ENCODE data around the gene DOHH. TPM values are rescaled to one million over a fixed set of nuclear protein-coding genes. Genes with fewer than 3 reads are reported as not detected.
"Not testable (repeated sequence)": the region's sequence is repeated elsewhere in the genome, so short reads cannot be mapped to it uniquely, and the experiment has no call there.

Gene DOHH
- total RNA-seq, 3 donors from 2014 or later = 39.2 to 49.9 (median 42.9) TPM

DNA sequence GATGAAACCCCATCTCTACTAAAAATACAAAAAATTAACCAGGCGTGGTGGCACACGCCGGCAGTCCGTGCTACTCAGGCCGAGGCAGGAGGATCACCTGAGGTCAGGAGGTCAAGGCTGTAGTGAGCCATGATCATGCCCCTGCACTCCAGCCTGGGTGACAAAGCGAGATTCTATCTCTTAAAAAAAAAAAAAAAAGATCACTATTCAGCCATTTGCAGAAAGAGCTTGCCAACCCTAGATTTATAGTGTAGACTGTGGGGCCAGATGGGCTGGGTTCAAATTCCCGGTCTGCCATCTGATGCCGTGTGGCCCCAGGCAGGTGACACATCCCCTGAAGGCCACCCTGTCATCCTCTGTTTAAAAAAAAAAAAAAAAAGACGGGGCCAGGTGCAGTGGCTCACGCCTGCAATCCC lies 49.0 kb downstream of the DOHH start:
- ATAC-seq = no peak
- no peak overlapping the region for H3K4me3 Mint-ChIP-seq
- H3K27me3 Mint-ChIP-seq (ENCODE audit: low read depth) = no peaks in the 10 kb centered on the region
- no peaks in the 10 kb centered on the region for H3K9me3 Mint-ChIP-seq
- H3K4me1 Mint-ChIP-seq (ENCODE audit: low read depth) = no peaks in the 10 kb centered on the region
- peaks cover 9% of the 10 kb centered on the region for H3K36me3 Mint-ChIP-seq (ENCODE audit: insufficient read depth)
- DNase-seq = no peak

DNA sequence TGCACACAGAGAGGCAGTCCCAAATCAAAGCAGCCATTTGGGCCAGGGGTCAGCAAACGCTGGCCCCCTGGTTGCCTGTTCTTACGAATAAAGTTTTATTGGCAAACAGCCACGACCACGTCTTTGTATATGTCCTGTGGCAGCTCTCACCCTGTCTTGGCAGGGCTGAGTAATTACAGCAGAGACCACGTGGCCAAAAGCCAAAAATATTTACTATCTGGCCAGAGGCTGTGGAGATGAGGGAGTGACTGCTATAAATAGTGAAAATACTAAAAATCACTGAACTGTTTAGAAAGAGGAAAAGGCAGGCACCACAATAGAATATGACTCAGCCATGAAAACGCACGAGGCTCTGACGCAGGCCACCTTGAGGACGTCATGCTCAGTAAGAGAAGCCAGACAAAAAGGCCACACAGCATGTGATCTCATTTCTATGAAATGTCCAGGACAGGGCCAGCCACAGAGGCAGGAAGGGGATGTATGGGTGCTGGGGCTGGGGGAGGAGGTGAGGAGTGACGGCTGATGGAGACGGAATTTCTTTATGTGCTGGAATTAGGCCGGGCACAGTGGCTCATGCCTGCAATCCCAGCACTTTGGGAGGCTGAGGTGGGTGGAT lies 49.6 kb downstream of the DOHH start:
- no peaks in the 10 kb centered on the region for H3K9me3 Mint-ChIP-seq
- no peaks in the 10 kb centered on the region for H3K27me3 Mint-ChIP-seq (ENCODE audit: low read depth)
- no peak for DNase-seq
- H3K36me3 Mint-ChIP-seq (ENCODE audit: insufficient read depth) = peaks cover 9% of the 10 kb centered on the region
- H3K4me3 Mint-ChIP-seq = no peak overlapping the region
- no peak for ATAC-seq
- no peaks in the 10 kb centered on the region for H3K4me1 Mint-ChIP-seq (ENCODE audit: low read depth)

DNA sequence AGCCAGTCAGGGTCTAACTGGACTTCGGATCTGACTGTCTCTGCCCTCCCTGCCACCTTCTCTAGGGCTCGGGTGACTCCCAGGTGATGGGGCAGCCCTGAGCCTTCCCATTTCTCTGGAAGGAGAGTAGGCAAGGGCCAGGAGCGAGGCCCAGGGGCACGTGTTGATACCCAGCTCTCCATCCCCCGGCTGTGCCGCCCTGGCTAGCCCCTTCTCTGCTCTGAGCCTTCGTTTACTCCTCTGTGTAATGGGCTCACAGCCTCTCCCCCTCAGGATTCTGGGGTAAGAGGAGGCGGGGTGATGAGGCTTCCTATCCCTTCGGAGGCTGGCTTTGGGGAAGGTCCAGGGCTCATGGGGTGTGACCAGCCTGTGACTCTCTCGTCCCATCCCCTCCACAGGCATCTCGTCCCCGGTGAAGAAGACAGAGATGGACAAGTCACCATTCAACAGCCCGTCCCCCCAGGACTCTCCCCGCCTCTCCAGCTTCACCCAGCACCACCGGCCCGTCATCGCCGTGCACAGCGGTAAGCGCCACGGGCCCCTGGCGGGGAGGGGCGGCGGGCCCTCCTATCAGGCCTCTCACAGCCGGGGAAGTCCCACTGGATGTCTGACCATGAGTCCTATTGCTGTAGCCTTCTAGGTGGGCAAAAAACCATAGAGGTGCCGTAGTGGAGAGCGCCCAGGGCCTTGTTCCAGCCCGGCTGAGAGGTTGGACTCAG lies 51.7 kb downstream of the DOHH start:
- H3K9me3 Mint-ChIP-seq = no peaks in the 10 kb centered on the region
- no peak for DNase-seq
- peaks cover 2% of the 10 kb centered on the region for H3K4me1 Mint-ChIP-seq (ENCODE audit: low read depth)
- H3K27me3 Mint-ChIP-seq (ENCODE audit: low read depth) = no peaks in the 10 kb centered on the region
- no peak overlapping the region for H3K4me3 Mint-ChIP-seq
- H3K36me3 Mint-ChIP-seq (ENCODE audit: insufficient read depth) = peaks cover 9% of the 10 kb centered on the region
- ATAC-seq = no peak

DNA sequence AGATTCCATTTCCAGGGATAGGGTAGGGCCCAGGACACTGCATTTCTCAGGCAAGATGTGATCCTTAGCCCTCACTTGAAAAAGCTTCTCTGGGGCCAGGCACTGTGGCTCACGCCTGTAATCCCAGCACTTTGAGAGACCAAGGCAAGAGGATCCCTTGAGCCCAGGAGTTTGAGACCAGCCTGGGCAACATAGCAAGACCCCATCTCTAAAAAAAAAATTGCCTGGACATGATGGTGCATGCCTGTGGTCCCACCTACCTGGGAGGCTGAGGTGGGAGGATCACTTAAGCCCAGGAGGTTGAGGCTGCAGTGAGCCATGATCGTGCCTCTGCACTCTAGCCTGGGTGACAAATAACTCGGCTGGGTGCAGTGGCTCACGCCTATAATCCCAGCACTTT lies 53.8 kb downstream of the DOHH start:
- H3K9me3 Mint-ChIP-seq; H3K4me1 Mint-ChIP-seq (ENCODE audit: low read depth); H3K27me3 Mint-ChIP-seq (ENCODE audit: low read depth); H3K36me3 Mint-ChIP-seq (ENCODE audit: insufficient read depth); H3K4me3 Mint-ChIP-seq; DNase-seq; ATAC-seq: not testable (repeated sequence)

DNA sequence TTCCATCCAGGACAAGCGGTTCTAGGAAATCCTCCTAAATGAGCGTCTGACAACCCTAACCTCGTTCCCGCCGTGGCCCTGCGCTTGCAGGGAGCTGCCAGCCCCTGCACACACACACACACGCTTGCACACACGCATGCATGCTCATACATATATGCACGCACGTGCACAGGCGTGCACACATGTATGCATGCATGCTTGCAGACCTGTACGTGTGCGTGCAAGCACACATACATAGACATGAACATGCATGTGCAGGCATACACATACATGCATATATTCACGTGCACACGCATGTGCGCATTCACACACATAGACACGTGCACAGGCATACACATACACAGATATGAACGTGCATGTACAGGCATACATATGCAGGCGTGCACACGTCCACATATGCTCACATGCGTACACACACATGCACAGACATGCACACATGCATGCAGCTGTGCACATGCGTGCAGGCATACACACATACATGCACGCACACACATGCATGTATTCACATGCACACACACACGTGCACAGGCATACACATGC lies 55.7 kb downstream of the DOHH start:
- Mint-ChIP-seq H3K4me3 (no peak overlapping the region), H3K4me1 (ENCODE audit: low read depth) (peaks cover 2% of the 10 kb centered on the region), H3K27me3 (ENCODE audit: low read depth) (no peaks in the 10 kb centered on the region), H3K9me3 (no peaks in the 10 kb centered on the region), H3K36me3 (ENCODE audit: insufficient read depth) (no peaks in the 10 kb centered on the region)
- DNase-seq (no peak), ATAC-seq (no peak)

DNA sequence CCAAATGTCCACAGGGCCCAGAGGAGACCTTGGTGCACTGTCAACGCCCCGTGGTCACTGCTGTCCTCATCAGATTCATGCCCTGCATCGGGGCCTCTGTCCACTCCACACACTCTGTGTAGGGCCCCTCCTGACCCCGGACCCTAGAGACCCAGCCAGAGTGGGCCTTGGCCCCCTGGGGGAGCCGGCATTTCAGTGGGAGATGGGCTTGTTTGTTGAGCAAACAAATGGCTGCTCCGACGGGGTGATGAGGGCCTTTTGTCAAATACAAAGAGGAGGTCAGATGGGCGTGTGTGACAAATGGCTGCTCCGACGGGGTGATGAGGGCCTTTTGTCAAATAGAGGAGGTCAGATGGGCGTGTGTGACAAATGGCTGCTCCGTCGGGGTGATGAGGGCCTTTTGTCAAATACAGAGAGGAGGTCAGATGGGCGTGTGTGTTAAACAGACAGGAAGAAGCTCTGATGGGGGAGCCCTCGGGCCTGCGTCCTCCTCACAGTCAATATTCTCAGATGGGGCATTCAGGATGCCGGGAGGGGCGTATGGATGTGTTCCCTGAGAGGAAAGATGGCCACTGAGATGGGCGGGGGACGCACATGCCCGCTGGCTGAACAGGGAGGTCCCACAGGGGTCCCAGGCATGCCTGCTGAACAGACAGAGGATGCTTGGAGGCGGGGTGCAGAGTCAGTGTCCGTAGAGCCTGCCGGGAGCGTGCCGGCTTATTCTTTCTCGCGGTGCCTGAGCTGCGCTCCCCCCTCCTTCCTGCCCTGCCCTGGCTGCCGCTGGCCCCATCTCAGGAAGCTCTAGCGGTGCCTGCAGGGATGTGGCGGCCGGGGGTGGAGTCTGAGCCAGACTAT lies 56.4 kb downstream of the DOHH start:
- Mint-ChIP-seq H3K9me3 (no peaks in the 10 kb centered on the region), H3K36me3 (ENCODE audit: insufficient read depth) (no peaks in the 10 kb centered on the region), H3K4me1 (ENCODE audit: low read depth) (peaks cover 2% of the 10 kb centered on the region), H3K4me3 (no peak overlapping the region), H3K27me3 (ENCODE audit: low read depth) (no peaks in the 10 kb centered on the region)
- ATAC-seq (no peak), DNase-seq (no peak)

DNA sequence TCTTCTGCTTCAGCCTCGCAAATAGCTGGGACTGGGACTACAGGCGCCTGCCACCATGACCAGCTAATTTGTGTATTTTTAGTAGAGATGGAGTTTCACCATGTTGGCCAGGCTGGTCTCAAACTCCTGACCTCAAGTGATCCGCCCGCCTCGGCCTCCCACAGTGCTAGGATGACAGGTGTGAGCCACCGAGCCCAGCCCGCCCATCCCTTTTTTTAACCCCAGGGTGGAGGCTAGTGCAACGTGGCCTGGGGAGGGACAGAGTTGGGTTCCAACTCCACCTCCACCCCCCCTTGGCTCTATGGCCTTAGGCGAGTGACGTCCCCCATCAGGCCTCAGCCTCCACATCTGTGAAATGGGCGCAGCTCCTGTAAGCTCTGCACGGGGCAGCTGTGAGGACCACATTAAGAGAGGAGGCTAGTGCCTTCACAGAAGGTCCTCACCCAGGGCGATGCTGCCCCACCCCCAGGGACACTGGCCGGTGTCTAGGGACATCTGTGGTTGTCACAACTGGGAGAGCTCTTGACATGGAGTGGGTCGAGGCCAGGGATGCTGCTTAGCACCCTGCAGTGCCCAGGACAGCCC lies 57.9 kb downstream of the DOHH start:
- ATAC-seq (no peak), DNase-seq (no peak)
- peaks cover 2% of the 10 kb centered on the region for H3K36me3 Mint-ChIP-seq (ENCODE audit: insufficient read depth)
- no peaks in the 10 kb centered on the region for H3K9me3 Mint-ChIP-seq
- peaks cover 2% of the 10 kb centered on the region for H3K4me1 Mint-ChIP-seq (ENCODE audit: low read depth)
- H3K4me3 Mint-ChIP-seq = no peak overlapping the region
- H3K27me3 Mint-ChIP-seq (ENCODE audit: low read depth) = no peaks in the 10 kb centered on the region

DNA sequence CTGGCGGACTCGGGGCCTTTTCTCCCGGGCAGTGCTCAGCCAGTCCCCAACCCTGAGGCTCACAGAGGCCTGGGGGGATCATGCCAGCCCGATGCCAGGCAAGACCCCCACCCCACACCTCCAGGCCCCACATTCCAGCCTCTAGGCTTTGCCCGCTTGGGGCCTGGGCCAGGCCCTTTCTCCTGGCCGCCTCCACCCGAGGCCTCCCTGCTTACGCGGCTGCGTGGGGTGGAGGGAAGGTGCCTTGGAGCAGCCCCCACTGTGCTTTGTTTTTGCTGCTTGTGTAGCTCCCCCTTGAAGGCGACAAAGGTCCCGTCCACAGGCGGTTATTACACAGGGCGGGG lies 58.5 kb downstream of the DOHH start:
- ATAC-seq (no peak), DNase-seq (no peak)
- Mint-ChIP-seq H3K9me3 (no peaks in the 10 kb centered on the region), H3K4me1 (ENCODE audit: low read depth) (peaks cover 2% of the 10 kb centered on the region), H3K36me3 (ENCODE audit: insufficient read depth) (peaks cover 2% of the 10 kb centered on the region), H3K4me3 (no peak overlapping the region), H3K27me3 (ENCODE audit: low read depth) (no peaks in the 10 kb centered on the region)

DNA sequence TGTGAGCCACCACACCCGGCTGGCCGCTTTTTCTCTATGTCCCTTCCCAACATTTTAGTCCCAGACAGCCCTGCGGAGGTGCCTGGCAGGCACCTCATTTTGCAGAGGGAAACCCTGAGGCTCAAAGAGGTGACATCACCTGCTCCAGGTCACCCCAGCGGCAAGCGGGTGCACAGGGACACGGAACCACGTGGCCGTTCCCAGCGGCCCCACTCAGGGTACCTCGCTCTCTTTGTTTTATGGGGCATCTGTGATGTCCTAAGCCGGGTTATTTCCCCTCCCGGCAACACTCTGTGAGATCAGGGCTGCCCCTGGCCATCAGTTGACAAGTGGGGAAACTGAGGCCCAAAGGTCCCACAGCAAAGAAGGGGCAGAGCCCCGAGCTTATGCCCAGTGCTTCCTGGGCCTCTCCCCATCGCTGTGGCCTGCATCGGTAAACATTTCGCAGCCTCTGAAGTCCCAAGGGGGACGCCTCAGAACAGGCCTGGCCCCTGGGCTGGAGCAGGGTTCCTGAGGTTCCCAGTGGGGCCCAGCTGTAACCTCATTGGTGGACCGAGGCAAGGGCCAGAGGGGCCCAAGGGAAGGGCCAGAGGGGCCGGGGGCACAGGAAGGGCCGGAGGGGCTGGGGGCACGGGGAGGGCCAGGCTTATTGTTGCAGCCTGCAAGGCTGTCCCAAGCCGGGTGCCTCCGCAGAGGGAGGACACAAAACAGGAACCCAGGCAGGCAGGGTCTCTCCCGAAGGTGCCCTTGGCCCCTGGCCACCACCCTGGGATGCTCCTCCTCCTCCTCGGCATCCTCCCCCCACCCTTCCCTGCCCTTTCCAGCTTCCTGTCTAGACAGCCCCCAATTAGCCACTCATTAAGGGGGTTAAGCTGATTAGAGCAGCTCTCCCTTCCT lies 59.1 kb downstream of the DOHH start:
- Mint-ChIP-seq H3K27me3 (ENCODE audit: low read depth) (no peaks in the 10 kb centered on the region), H3K36me3 (ENCODE audit: insufficient read depth) (peaks cover 2% of the 10 kb centered on the region), H3K4me3 (no peak overlapping the region), H3K4me1 (ENCODE audit: low read depth) (peaks cover 2% of the 10 kb centered on the region), H3K9me3 (no peaks in the 10 kb centered on the region)
- ATAC-seq (no peak), DNase-seq (no peak)

Other genes with a start within 250 kb of the DOHH start
- 10 to 100 TPM; 26.0 to 33.6 (median 30.3) TPM for gene NFIC, start 134.1 kb downstream of the DOHH start, total RNA-seq
- not detected for gene SMIM24, start 20.1 kb downstream of the DOHH start, total RNA-seq
- not detected for gene SMIM44, start 17.2 kb downstream of the DOHH start, total RNA-seq
- gene FZR1, start 5.6 kb upstream of the DOHH start, total RNA-seq = 10 to 100 TPM; 30.4 to 38.1 (median 33.2) TPM
- gene TEKTIP1, start 38.5 kb upstream of the DOHH start, total RNA-seq = 1 to 10 TPM in 2 of 3 donors, not detected in 1; 1.0 to 1.1 TPM
- gene MFSD12, start 56.9 kb upstream of the DOHH start, total RNA-seq = 100 to 1,000 TPM in 2 of 3 donors, 10 to 100 TPM in 1; 94.6 to 148 (median 128) TPM
- gene HMG20B, start 72.3 kb upstream of the DOHH start, total RNA-seq = 10 to 100 TPM; 56.3 to 60.9 (median 59.3) TPM
- gene GIPC3, start 84.8 kb upstream of the DOHH start, total RNA-seq = under 1 TPM; 0.23 to 0.40 (median 0.27) TPM
- gene TBXA2R, start 106.2 kb upstream of the DOHH start, total RNA-seq = under 1 TPM; 0.49 to 0.76 (median 0.66) TPM
- gene CACTIN, start 126.1 kb upstream of the DOHH start, total RNA-seq = 10 to 100 TPM; 51.5 to 53.8 (median 52.6) TPM
- gene PIP5K1C, start 199.8 kb upstream of the DOHH start, total RNA-seq = 10 to 100 TPM; 12.1 to 20.9 (median 16.7) TPM
- gene TJP3, start 207.7 kb upstream of the DOHH start, total RNA-seq = 1 to 10 TPM in 1 of 3 donors, under 1 TPM in 2; 0.61 to 1.1 (median 0.66) TPM

All from activated T-cell treated with anti-CD3 and anti-CD28 coated beads, Interleukin-2, amount 50 U/mL, for 4 hours (primary cell).